ENCODE measurements around the gene SEMA5A.
A peak's percentile ranks its signal among the peaks of the same experiment; 100 is the strongest.

Gene SEMA5A

DNA sequence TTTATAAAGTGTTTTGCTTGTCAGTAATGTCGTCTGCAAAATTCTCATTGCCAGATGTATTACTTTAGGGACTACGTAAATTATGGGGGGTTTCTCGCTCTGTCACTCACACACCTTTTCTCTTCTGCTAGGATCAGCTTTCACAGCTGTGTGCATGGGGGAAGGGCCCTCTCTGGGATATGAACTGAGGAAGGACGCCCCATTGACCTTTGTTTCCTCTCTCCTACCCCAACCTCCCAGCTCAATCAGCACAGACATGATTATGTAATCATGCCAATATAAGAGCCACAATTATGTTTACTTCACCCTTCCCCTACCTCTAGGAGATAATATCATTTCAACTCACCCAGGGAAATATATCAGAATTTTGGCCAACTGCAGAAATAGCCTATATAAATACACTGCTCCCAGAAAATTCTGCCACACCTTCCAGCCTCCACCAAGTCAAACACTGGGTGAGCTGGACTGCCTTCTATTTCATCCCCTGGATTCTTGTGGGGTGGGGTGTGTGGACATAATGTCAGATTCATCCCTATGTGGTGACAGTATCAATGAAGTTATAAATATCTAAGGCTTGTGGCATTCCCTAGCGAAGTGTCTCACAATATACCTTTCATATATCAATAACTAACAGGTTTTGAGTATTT is 12.6 kb upstream of the SEMA5A start:
- H3K36me3 ChIP-seq (ENCODE audit: insufficient read depth, low read length): no peaks in the 10 kb centered on the region
- no peak overlapping the region for H3K9ac ChIP-seq (ENCODE audit: low read depth, low read length)
- no peaks in the 10 kb centered on the region for H3K9me3 ChIP-seq (ENCODE audit: control insufficient read depth, insufficient read depth, low read length)
- peaks cover 11% of the 10 kb centered on the region; the same call in 1 of the 2 replicates for H3K4me1 ChIP-seq (ENCODE audit: insufficient read depth, low read length)

DNA sequence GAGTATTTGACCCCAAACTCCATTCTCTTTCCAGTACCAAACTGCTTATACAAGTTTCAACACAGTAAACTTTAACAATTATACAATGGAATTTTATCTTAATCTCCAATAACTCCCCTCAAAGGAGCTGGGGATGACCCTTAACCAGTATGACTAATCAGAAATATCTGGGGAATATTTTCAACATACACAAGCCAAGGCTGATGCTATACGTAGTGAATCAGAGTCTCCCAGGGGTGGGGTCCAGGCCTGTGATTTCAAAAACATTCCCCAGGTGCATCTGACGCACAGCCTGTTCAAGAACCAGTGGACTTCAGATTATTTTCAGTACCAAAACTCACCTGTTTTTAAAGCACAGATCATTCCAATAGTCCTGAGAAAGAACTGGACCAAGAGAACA is 11.8 kb upstream of the SEMA5A start:
- peaks cover 11% of the 10 kb centered on the region; the same call in 1 of the 2 replicates for H3K4me1 ChIP-seq (ENCODE audit: insufficient read depth, low read length)
- H3K9ac ChIP-seq (ENCODE audit: low read depth, low read length): no peak overlapping the region
- no peaks in the 10 kb centered on the region for H3K9me3 ChIP-seq (ENCODE audit: control insufficient read depth, insufficient read depth, low read length)
- H3K36me3 ChIP-seq (ENCODE audit: insufficient read depth, low read length): no peaks in the 10 kb centered on the region

DNA sequence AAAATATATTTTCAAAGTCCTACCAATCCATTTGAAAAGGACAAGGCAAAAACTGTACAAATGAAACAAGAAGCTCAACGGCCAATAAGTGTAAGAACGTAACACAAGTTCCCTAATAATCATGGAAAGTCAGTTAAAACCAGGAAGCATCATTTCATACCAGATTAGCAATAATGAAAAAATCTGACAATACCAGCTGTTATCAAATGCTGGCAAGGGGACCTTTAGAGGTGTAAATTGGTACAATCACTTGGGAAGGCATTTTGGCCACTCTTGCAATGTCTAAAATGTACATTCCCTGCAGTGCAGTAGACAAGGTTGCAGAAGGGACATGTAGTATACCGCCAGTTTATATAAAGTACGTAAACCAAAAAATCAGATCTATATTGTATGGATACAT is 10.1 kb upstream of the SEMA5A start:
- no peaks in the 10 kb centered on the region for H3K36me3 ChIP-seq (ENCODE audit: insufficient read depth, low read length)
- H3K9me3 ChIP-seq (ENCODE audit: control insufficient read depth, insufficient read depth, low read length): no peaks in the 10 kb centered on the region
- no peaks in the 10 kb centered on the region for H3K4me1 ChIP-seq (ENCODE audit: insufficient read depth, low read length)
- no peak overlapping the region for H3K9ac ChIP-seq (ENCODE audit: low read depth, low read length)

DNA sequence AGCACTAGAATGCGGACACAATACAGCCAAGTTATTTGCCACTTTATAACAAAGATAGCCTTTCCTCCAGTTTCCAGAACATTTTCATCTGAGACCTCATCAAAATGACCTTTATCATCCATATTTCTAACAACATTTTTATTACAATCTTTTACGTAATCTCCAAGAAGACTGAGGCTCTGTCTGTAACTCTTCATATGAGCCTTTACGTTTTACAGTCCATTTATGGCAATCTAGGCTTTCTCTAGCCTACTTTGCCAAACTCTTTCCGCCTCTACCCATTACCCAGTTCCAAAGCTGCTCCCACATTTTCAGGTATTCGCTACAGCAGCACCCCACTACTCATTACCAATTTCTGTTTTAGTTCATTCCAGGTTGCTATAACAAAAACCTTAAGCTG is 8.2 kb upstream of the SEMA5A start:
- no peaks in the 10 kb centered on the region for H3K4me1 ChIP-seq (ENCODE audit: insufficient read depth, low read length)
- no peak overlapping the region for H3K9ac ChIP-seq (ENCODE audit: low read depth, low read length)
- no peaks in the 10 kb centered on the region for H3K9me3 ChIP-seq (ENCODE audit: control insufficient read depth, insufficient read depth, low read length)
- peaks cover 2% of the 10 kb centered on the region for H3K36me3 ChIP-seq (ENCODE audit: insufficient read depth, low read length)

DNA sequence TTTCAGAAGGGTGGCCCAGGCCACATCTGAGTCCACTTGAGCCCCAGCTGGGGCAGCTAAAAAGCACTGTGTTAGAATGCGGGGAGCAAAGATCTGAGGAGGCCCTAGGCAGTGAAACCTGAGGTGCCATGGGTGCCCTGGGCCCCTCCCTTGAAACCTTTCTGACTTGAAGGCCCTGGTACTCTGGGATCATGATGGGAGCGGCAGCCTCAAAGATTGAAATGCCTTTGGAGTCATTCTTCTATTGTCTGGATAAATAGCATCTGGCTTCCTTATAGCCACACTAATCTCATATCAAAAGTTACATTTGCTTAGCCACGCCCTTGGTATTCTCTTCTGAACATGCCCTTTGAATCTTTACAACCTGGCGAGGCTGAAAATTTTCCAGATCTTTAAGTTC is 7.7 kb upstream of the SEMA5A start:
- H3K4me1 ChIP-seq (ENCODE audit: insufficient read depth, low read length): no peaks in the 10 kb centered on the region
- no peak overlapping the region for H3K9ac ChIP-seq (ENCODE audit: low read depth, low read length)
- peaks cover 6% of the 10 kb centered on the region for H3K36me3 ChIP-seq (ENCODE audit: insufficient read depth, low read length)
- no peaks in the 10 kb centered on the region for H3K9me3 ChIP-seq (ENCODE audit: control insufficient read depth, insufficient read depth, low read length)

DNA sequence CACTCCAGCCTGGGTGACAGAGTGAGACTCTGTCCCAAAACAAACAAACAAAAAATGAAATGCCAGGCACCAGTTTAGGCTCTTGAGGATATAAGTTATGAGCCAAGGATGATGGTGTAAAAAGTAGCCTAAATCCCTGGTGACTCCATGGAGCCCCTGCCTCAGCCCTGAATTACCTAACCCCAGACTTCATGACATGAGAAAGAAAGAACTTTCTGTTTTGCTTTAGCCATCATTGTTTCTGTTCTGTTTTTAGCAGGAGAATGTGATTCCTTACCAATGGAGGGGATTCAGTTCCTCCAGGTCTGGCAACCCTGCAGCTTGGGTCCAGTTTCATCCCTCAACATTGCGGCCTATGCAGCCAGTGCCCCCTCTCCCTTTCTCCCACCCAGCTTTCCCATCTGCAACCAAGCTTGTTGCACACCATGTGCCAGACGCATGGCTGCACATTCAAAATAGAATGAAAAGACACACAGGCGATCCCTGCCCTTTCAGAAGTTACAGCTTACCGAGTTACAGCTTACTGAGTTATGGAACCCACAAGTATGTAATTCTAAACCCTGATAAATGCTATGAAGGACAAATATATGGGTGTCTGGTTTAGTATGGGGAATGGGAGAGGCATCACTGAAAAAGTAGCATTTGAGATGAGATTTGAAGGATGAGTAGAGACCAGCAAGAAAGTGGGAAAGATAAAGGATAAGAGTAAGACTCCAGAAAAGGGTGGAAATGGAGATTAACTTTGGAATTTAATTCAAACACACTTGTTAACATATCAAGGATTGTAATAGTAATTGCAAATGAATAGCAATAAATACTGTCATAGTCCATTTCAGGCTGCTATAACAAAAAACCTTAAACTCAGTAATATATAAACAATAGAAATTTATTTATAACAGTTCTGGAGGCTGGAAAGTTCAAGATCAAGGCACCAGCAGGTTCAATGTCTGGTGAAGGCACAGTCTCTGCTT is 6.0 kb upstream of the SEMA5A start:
- H3K9ac ChIP-seq (ENCODE audit: low read depth, low read length): no peak overlapping the region
- H3K4me1 ChIP-seq (ENCODE audit: insufficient read depth, low read length): peaks cover 4% of the 10 kb centered on the region; the same call in 1 of the 2 replicates
- peaks cover 6% of the 10 kb centered on the region for H3K36me3 ChIP-seq (ENCODE audit: insufficient read depth, low read length)
- no peaks in the 10 kb centered on the region for H3K9me3 ChIP-seq (ENCODE audit: control insufficient read depth, insufficient read depth, low read length)

DNA sequence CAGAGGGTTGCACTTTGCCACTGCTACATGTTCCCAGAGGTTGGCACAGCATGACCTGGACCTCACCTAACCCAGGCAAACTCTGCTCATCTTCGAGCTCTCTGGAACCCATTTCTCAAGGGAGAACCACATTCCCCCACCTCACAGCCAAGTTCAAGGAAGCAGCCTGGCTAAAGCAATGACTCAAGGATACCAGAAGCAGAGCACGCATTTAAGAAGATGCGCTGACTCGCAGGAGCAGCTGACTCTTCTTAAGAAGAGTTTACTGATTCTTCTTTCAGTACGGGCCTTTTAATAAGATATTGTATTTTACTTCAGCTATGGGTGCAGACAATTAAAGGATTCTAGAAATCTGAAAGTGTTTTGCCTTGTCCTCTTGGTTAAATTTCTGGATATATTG is 4.1 kb upstream of the SEMA5A start:
- Histone ChIP-seq H3K36me3 (ENCODE audit: insufficient read depth, low read length) (peaks cover 6% of the 10 kb centered on the region), H3K9ac (ENCODE audit: low read depth, low read length) (no peak overlapping the region)

DNA sequence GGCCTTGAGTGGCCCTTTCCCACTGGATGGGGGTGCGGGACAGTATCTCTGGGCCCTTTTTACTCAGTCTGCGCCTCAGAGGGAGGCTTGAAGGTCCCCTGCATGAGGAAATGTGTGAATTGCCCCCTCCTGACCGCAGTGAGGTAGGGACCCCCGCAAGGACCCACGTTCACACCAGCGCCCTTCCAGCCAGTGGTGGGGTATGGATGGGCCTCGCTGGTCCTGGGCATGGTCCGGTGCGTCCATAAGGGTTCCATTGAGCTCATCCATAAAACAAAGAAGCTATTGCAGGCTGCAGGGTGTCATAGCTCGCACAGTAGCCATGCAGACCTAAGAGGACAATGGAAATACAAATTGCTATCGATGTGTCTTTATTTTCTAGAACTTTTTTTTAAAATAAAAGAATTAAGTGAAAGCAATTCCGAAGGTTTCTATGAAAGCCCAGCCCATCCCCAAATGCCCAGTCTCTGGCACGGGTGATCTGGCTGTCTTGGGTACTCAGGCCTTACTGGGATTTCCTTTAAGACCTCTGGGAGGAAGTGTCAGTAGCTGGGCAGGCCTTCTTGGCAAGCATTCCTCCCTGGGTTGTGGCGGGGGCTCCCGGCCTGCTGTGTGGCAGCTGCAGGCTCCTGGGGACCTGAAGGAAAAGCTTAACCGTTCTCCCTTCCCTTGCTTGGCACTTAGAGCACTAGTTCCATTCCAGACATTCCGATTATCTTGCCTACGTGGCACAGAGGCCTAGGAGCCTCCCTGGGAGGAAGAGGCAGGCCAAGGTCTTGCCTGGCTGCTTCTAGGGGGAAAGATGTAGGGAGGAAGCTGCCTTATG is 1.5 kb upstream of the SEMA5A start:
- Histone ChIP-seq H3K36me3 (ENCODE audit: insufficient read depth, low read length) (peaks cover 6% of the 10 kb centered on the region), H3K4me1 (ENCODE audit: insufficient read depth, low read length) (peaks cover 4% of the 10 kb centered on the region; the same call in 1 of the 2 replicates), H3K9me3 (ENCODE audit: control insufficient read depth, insufficient read depth, low read length) (no peaks in the 10 kb centered on the region), H3K9ac (ENCODE audit: low read depth, low read length) (peak overlapping the region; percentile 98)

More for the DNA sequence above, 4.1 kb upstream of the SEMA5A start:
- H3K9me3 ChIP-seq (ENCODE audit: control insufficient read depth, insufficient read depth, low read length): no peaks in the 10 kb centered on the region
- H3K4me1 ChIP-seq (ENCODE audit: insufficient read depth, low read length): peaks cover 4% of the 10 kb centered on the region; the same call in 1 of the 2 replicates

DNA sequence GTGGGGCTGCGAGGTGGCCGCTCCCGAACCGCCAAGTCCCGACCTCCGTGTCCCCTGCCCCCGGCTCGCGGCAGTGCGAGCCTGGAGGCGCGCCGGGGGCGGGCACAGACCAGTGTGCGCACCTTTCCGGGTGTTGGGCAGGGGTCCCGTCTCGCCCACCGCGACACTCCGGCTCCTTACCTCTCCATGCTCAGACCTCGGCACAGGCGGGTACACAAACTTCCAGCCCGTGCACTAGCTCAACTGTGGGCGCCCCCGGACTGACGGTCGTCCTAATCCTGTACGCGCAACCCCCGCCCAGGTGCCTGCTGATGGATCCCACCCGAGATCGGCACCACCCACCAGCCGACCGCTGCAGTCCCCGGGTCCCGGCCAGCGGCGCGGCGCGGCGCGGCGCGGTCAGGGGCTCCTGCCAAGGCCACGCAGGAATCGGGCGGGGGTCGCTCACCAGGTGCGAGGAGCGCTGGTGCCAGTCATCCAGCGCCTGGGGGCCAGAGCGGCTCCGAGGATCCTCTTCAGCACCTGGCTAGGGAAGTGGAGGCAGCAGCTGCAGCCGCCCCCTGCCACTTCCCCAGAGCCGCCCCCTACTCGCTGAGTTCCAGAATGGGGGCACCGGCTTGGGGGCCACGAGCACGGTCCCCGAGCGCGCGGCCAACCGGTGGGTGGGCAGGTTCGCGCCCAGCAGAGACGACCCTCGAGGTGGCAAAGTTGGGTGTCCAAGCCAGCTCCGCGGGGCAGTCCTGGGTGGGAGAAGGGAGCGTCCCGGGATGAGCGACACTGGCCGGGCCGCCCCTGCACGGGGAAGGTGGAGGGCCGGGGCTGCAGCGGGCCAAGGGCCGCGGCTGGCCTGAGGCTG is 511 bp downstream of the SEMA5A start:
- Histone ChIP-seq H3K9me3 (ENCODE audit: control insufficient read depth, insufficient read depth, low read length) (no peaks in the 10 kb centered on the region), H3K36me3 (ENCODE audit: insufficient read depth, low read length) (peaks cover 6% of the 10 kb centered on the region; the same call in 1 of the 2 replicates), H3K9ac (ENCODE audit: low read depth, low read length) (peak overlapping the region; percentile 48), H3K4me1 (ENCODE audit: insufficient read depth, low read length) (peaks cover 4% of the 10 kb centered on the region; the same call in 1 of the 2 replicates)

DNA sequence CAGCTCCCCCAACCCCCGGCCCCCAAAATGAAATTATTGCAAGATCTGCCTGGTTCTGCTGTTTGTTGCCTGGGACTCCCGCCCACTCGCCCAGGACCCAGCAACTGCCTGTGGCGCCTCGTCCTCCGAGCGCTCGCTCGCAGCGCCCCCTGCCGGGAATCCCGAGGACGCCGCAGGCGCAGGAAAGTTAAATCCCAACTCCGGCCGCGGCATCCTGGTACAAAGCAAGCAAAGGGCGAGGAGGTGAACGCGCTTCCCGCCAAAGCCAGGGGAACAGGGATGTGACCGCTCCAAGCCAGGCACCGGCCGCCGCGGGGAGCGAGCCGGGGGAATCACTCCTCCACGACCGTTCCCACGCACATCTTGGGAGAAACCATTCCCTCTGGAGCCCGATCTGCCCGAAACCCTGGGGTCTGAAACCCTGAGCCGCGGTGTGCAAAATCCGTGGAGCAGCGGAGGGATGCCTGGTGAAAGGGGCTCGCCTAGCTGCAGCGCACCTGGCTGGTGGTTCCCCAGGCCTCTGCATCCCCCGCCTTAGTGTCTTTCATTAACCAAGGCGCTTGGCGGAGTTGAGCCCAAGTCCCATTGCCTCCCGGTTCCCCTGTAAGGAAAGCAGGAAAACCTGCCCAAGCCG is 1.3 kb downstream of the SEMA5A start:
- Histone ChIP-seq H3K4me1 (ENCODE audit: insufficient read depth, low read length) (peaks cover 4% of the 10 kb centered on the region; the same call in 1 of the 2 replicates), H3K36me3 (ENCODE audit: insufficient read depth, low read length) (peaks cover 6% of the 10 kb centered on the region; the same call in 1 of the 2 replicates), H3K9ac (ENCODE audit: low read depth, low read length) (peak overlapping the region; percentile 48), H3K9me3 (ENCODE audit: control insufficient read depth, insufficient read depth, low read length) (no peaks in the 10 kb centered on the region)

DNA sequence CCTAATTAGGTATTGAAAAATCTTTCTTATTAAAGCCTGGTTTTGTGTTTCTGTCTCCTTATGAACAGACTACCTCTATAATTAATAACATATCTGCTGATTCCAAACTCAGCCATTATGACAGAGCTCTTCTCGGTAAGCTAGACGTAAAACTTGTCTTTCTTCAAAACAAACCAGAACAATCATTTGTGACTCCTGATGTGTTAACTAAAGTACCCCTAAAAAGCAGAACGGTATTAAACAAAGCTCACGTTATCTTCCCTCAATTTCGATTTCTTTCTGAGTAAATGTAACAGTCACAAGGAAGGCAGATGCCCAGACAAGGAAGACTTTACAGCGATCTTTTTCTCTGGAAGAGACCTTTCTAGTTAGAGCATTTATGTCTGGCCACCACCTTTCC is 1.8 kb downstream of the SEMA5A start:
- Histone ChIP-seq H3K4me1 (ENCODE audit: insufficient read depth, low read length) (peaks cover 4% of the 10 kb centered on the region; the same call in 1 of the 2 replicates), H3K36me3 (ENCODE audit: insufficient read depth, low read length) (peaks cover 3% of the 10 kb centered on the region; the same call in 1 of the 2 replicates), H3K9me3 (ENCODE audit: control insufficient read depth, insufficient read depth, low read length) (no peaks in the 10 kb centered on the region), H3K9ac (ENCODE audit: low read depth, low read length) (peak overlapping the region; percentile 48)

DNA sequence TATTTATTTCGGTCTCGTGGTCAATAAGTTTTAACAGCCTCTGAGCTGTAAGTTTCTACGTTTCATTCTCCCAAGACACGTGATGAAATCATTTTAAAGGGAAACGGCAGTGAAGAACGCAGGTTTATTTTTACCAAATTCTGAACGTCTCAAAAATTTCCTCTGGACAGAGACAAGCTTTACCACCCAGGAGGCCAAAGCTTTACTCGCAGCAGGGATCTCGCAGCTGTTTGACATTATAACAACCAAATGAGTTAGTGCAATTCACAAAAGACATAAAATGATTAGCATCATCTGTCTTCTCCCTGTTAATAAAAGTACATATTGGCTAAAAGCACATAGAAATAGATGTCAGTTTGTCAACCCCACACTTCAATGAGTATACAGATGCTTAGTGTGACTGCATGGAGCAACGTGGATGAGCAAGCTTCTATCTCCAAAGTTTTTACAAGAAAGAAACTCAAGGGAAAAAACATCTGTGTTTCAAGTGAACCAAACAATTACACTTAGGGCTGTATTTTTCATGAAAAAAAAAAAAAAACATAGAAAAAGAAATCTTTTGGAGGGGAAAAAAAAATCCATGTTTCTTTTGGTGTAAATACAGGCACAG is 2.5 kb downstream of the SEMA5A start:
- H3K36me3 ChIP-seq (ENCODE audit: insufficient read depth, low read length): no peaks in the 10 kb centered on the region
- no peaks in the 10 kb centered on the region for H3K9me3 ChIP-seq (ENCODE audit: control insufficient read depth, insufficient read depth, low read length)
- no peak overlapping the region for H3K9ac ChIP-seq (ENCODE audit: low read depth, low read length)
- H3K4me1 ChIP-seq (ENCODE audit: insufficient read depth, low read length): peaks cover 4% of the 10 kb centered on the region; the same call in 1 of the 2 replicates

DNA sequence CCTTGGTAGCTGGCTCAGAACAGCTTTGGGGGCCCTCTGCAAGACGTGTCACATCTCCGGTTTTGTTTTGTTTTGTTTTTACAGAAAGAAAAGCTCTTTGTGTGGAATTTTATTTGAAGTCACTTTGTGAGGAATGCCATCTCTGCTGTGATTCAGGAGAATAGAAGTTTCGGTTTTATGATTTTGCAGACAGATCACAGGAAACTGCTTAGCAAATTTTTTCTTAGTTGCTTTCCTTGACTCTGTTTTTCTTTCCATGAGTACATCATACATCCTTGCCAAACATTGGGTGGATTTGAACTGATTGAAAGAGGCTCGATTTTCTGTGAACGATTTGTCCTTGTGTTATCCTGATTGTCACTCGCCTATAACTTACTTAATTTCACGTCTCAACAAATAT is 5.1 kb downstream of the SEMA5A start:
- Histone ChIP-seq H3K9ac (ENCODE audit: low read depth, low read length) (no peak overlapping the region), H3K4me1 (ENCODE audit: insufficient read depth, low read length) (no peaks in the 10 kb centered on the region), H3K36me3 (ENCODE audit: insufficient read depth, low read length) (no peaks in the 10 kb centered on the region), H3K9me3 (ENCODE audit: control insufficient read depth, insufficient read depth, low read length) (no peaks in the 10 kb centered on the region)

All from ES-I3 (cell line).